Hematopoietic multipotent progenitor cell treated with erythropoietin and hydrocortisone succinate and interleukin-3 and kit ligand, for 6 days (in vitro differentiated cells): ENCODE measurements around the gene GAN.

Experiments used
- DNase-seq: peaks from one replicate; pipeline ENCODE4 v3.0.0-alpha.2; 2015

GAN gene

DNA sequence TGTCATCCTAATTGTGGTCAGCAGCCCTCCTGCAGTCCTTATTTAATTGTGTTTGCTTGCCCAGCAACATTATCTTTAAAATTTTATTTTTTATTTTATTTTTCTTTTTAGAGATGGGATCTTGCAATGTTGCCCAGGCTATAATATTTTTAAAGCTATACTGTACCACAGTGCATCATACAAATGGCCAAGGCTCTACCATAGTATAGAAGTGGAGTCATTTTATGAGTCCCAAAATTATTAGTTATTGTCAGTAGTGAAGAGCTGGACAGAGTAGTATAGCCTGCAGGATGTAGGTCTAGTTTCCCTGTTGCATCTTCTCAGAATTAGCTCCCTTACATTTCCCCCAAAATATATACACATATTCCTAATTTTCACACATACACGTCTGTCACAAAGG, 44.1 kb downstream of the GAN start:
- DNase-seq: no peak

DNA sequence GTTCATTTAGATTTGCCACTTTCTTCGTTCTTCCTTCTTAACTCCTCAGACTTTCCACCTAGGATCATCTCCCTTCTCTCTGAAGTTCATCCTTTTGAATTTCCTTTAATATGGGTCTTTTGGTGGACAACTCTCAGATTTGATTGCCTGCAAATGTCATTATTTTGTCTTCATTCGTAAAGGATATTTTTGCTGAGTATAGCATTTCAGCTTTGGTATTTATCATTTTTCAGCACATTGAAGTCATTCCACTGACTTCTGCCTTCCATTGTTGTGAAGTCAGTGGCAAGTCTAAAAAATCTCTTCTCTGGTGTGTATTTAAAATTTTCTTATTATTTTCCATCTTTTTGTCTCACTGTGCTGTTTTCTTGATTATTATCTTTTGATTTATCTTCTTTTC, 45.4 kb downstream of the GAN start:
- no peak for DNase-seq

DNA sequence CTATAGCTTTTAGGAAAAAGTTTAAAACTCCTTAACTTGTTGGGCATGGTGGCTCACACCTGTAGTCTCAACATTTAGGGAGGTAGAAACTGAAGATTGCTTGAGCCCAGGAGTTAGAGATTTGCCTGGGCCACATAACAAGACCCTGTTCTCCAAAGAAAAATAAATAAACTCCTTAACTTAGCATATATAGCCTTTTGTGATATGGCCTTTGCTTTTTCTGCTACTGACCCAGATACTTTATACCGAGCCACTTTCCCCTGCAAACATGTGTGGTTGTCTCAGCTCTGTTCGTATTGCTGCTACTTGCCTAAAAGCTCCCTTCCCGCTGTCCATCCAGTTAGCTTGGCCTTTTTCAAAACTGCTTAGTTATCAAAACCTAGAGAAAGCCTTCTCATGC, 51.0 kb downstream of the GAN start:
- DNase-seq: no peak

DNA sequence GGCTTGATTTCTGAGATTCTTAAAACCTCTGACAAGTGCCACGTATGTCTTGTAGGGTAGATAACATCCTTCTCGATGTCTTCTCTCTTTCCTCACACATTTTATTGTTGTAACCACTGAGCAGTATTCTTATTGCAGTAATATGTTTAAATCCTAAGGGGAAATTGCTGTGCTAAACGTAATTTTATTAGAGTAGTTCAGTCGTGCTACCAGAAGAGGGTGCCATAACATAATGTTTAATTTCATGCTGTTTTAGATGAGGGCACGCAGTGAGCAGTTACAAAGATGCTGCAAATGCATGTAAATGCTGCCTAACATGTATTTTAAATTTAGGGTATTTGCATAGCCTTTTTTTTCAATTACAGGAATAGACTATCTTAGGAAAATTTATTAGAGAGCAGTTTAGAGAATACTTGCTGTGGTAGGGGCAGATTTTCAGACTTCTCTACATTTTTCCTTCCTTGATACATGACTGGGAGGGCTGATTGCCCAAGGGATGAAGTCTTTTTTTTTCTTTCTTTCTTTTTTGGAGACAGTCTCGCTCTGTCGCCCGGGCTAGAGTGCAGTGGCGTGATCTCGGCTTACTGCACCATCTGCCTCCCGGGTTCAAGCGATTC, 51.7 kb downstream of the GAN start:
- peak; percentile 80 for DNase-seq

DNA sequence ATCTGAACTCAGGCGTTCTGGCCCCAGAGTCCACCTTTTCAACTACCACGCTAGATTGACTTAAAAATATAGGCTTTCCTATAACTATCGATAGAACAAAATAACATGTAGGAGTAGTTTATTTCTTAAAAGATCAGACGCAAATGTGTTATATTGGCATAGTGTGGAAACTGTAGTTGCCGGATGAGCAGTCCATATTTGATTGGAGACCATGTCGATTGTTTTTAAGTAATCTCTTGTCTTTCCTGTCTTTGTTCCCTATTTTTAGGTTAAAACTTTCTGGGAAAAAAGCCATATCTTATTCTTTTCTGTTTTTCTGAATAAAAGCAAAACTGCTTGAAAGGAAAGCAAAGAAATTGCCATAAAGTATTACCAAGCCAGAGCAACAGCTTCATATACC, 53.1 kb downstream of the GAN start:
- no peak for DNase-seq

DNA sequence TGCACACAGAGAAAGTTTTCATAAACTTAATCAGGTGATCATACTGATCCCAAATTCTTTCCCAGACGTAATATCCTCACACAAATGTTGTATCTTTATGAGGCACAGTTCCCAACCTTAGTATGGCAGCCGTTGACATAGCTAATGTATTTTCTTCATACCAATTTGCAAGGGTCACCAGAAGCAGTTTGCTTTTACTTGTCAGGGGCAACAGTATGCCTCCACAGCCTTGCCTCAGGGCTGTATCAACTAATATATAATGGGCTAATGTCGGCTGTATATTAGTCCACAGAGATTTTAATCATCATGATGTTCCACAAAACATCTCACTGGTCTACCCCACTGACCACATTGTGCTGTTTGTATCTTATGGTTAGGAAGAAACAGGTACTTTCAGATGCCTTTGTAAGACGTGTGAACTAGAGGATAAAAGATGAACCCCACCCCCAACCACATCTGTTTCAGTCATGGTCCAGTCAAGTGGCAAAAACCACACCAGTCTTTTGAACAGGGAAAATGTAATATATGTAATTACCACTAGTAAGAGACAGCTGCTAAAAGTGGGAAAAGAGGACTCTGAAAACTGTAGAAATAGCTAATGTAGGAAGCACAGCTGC, 55.2 kb downstream of the GAN start:
- peak; percentile 21 for DNase-seq

DNA sequence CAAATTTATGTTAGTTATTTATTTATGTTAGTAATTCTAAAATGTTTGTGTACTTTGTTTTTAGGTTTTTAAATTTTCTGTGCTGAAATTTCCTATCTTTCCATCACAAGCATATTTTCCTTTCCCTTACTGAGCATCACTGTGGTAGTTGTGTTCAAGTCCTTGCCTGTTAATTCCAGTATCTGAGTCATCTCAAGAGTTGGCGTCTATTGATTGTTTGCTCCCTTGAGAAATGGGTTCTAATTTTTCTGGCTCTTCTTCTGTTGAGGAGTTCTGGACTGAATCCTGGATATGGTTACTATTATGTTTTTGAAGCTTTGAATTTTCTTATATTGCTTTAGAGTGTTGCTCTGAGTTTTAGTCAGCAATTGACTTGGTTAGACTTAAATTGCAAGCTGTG, 56.3 kb downstream of the GAN start:
- no peak for DNase-seq

DNA sequence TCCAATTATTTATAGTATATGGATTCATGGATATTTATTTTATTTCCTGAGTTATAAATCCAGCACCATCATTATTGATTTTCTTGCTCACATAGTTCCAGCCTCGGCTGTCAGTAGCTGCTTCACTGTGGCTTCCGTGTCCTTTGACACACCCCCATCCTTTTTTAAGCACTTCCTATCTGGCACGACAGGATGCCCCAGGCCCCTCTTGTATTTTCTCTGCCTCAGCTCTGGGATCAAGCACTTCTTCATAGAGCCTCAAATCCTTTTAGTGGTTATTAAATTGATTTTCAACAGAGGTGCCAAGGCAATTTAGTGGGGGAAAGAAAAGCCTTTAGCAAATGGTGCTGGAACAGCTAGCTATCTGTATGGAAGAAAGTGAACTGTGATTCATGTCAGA, 59.8 kb downstream of the GAN start:
- no peak for DNase-seq

DNA sequence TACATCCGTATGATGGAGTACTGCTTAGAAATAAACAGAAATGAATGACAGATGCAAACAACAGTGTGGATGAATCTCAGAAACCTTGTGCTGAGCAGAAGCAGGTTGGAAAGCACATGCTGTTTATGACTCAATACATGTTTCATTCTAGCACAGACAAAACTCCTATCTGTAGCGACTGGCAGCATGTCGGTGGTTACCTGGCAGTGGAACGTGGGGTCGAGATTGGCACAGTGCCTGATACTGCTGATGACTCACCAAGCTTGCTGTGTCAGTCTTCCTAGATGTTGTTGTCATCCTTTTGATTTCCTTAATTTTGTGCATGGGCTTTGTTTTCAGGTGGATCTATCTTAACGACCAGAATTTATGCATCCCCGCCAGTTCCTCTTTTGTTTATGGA, 62.1 kb downstream of the GAN start:
- DNase-seq: peak; percentile 30

DNA sequence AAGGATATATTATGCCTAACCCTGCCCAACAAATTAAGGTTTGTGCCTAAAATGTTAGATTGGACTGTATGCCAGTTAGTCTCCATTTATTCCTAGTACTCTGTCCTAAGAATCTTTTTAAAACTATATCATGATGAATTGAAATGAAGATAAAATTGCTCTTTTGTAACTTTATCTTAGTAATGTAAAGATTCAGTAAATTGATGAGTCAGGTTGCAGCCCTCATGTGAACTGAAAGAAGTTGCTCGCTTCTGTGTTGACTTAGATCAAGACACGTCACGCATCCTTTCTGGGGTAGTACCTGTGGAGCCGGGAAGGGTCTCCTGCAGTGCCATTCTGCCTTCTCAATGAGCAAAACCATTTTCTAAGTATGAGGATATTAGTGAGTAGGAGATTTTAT, 63.3 kb downstream of the GAN start:
- DNase-seq: no peak

DNA sequence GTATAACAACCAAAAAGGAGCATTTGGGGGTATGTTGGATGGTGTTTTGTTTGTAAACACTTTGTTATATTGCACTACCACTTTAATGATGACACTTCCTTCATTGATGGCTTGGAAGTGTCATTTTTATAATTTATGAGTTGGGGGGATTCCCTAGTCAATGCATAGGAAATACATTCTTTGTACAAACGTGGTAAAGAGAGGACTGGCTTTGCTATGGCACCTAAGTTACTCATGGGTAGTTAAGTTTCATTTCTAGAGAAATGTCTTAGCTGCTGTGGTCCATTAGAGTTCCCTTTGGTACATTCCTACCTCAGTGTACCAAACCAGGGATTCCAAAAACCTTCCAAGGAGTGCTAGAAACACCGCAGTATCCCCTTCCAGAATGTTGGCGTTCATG, 66.2 kb downstream of the GAN start:
- DNase-seq: no peak

DNA sequence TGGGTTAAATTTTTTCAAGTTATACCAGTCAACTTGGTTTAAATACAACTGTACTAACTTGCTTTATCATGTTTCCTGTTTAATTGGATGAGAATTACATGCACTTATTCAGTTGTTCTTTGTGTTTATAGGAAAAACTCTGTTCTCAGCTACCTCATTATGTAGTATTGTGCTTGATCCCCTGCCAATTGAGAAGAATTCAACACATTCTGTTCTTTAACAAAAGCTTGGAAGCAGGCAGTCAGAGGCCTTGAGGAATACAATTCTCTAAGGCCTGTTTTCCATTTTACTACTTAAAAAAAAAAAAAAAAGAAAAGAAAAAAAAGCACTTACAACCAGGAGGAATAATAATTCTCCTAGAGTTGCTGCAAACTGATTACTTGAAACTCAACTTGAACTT, 69.2 kb downstream of the GAN start:
- DNase-seq: no peak

DNA sequence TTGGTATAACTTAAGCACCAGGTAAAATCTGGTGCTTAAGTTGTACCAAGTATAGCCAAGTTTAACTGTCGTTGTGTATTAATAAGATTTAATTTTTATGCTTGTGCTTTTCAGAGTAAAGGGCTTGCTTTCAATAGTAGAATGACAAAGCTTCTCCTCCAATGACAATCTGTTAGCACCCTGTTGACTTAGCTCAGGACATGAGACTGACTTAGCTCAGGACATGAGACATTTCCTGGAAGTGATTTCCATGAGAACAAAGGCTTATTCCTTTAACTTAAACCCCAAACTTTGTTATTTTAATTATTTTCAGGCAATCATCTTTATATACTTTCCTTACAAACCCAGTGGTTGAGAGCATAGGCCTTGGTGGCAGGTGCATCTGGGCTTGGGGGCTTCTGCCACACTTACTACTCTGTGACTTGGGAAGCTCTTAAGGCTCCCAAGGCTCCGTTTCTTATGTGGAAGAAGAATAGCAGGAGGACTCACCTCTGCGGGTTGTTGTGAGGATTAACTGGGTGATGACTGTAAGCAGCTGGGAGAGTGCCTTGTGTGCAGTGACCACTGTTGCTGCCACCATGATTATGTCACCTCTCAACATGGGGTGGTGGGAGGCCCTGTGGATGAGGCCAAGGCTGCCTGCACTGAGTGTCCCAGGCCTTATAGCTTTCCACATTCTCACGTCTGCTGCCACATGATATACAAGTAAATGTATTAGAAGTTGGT, 70.4 kb downstream of the GAN start:
- DNase-seq: no peak

DNA sequence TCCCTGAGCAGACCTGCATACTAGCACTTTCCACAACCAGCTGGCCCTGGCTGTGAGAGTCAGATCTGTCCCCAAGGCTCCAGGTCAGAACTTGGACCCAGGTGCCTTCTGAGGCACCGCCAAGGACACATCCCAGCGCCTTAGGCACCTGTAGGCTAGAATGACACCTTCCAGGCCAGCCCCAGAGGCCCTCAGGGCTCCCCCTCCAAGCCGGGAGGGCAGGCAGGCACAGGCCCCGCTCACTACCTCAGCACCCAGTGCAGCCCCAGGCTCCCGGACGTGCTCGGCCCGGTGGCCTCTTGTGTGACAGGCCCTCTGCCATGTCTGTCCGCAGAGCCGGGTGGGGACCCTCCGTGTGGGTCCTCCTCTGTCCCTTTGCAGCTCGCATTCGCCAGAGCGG, 73.6 kb downstream of the GAN start:
- no peak for DNase-seq

DNA sequence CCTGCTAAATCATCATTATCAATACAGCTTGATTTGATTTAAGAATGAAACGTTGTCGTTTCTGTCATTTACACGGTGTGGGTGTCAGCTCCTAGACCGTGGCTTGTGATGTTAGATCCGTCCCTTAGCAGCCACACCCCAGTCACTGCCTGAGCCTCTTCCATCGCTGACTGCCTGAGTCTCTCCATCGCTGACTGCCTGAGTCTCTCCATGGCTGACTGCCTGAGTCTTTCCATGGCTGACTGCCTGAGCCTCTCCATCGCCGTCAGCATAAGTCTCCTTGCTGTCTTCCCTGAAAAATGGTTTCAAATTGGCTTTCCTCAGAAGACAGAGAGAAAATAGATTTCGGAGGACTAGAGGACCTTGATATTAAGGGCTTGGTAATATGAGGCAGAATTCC, 76.1 kb downstream of the GAN start:
- DNase-seq: no peak

DNA sequence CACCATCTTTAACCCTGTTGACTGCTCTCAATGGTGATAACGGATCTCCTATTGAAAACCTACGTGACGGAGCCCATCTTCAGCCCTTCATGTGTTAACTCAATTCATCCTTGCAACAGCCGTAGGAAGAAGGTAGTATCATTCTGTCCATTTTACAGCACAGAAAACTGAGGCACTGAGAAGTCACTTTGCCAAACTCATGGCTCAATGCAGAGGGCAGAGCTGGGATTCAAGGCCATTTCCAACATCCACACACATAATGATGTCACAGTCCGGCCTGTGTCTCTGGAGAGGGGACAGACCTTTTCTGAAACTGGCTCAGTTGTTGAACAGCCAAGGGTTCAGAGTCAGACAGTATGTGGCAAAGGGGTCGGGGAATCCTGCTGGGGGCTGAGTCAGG, 77.2 kb downstream of the GAN start:
- DNase-seq: no peak

DNA sequence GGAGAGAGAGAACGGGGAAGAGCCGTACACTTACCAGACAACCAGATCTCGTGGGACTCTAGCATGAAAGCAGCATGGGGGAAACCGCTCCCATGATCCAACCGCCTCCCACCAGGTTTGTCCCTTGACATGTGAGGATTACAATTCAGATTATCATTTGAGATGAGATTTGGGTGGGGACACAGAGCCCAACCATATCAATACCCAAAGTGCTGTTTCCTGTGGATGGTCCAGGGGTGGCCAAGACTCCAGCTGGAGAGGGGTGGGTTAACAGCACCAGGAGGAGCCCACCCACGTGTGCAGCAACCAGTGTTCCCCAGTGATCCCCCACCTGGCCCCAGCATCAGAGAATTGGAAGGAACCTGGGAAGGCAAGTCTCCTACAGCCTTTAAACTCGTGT, 79.7 kb downstream of the GAN start:
- DNase-seq: no peak

DNA sequence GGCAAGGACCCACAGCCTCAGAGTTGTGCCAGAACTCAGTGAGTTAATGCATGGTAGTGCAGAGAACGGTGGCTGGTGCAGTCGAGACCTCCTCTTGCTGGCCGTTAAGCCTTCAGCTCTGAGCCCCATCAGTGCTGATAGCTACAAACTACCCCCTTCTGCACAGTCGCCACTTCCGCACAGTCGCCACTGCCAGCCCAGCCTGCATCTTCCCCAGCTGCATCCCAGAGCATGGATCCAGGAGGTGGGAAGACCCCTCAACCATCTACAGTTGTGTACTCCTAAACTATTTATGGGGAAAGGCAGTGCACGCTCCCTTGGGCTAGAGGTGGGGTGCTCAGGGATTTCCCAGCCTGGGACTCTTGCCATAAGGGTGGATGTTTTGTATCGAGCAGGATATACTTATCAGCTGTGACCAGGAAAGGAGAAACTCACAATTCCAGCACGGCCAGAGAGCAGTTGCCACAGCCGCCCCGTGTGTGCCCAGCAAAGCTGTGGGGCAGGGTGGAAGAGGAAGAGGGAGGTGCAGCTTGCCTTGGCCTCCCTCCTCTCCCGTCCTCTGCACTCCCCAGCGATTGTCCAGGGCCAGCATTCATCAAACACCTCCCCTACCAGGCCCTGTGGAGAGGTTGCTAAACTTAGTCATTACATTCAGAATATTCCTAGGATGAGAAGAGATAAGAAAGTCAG, 80.3 kb downstream of the GAN start:
- no peak for DNase-seq

DNA sequence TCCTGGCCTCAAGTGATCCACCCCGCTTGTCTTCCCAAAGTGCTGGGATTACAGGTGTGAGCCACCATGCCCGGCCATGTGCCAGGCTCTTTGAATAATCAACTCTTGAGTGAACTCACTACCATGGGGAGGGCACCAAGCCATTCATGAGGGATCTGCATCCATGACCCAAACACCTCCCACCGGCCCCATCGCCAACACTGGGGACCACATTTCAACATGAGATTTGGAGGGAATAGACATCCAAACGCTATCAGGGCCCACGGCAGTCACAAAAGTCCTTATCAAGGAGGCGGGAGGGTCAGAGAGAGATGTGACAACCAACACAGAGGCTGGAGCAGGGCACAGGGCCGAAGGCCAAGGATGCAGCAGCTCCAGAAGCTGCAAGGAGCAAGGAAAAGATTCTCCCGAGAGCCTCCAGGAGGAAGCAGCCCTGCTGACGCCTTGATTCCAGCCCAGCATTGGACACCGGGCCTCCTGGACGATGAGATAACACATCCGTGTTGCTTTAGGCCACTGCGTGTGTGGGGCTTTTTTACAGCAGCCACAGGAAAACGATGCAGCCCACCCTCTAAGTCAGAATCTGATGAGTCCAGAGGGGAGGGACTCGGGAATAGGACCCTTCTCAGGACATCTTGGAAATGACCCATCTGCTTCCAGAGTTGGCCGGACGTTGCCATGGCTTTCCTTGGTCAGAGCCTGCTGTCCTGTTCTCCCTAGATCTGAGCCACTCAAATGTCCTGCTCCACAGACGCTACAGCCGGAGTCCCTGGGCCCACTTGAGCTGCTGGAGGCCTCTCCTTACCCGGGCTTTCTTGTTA, 82.5 kb downstream of the GAN start:
- no peak for DNase-seq

DNA sequence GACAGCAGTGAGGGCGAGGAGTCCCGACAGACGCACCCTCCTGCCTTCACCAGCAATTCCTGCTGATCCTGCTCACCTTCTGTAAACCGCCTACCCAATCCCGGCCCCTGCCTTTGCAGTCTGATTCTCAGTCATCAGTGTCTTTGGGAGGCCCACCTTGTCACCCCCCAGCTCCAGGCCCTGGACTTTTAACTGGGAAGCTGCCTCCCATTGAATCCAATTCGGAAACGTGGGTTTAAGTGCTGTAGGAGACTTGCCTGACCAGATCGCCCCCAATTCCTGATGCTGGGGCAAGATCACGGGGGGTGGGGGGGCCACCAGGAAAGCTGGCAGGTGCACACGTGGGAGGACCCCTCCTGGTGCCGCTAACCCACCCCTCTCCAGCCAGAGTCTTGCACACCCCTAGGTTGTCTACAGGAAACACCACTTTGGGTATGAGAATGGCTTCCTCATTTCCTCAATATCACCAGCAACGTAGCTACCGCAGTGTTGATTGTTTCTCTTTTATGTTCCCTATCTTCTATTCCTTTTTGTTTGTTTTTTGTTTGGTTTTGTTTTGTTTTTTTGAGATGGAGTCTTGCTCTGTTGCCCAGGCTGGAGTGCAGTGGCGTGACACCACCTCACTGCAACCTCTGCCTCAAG, 83.2 kb downstream of the GAN start:
- peak; percentile 19 for DNase-seq

DNA sequence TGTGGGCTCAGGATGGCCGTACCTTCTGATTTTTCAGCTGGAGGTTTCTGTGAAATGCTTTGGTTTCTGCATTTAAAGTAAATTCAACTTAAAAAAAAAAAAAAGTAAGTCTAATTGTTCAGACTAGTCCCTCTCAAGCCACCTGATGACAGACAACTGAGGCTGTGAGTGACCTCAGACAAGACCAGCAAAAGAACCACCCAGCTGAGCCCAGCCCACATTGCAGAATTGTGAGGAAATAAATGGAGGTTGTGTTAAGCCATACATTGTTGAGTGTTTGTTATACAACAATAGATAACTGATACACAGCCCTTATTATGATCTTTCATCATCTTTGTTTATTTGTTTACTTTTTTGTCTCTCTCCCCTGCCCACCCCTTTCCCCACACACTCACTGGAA, 85.1 kb downstream of the GAN start:
- no peak for DNase-seq
